Measurements from ENCODE around the gene MECR.

DNA sequence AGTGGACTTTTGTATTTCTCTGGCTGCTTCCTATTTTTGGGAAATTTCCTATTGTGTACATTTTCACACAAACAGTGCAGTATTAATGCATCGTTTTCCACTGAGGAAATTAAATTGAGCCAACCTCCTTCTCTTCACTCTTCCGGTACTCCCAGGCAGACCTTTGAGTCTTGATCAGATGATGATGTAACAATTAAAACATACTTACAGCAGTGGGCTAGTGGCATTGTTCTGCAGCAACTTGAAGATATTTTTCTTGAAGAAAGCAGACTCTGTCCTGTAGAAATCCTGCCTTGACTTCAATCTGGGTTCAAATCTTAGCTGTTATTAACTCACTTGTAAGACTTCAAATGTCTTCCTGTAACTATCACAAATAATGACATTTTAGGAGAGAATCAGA, 88.0 kb downstream of the MECR start:
- TF ChIP-seq, protein P1, sequence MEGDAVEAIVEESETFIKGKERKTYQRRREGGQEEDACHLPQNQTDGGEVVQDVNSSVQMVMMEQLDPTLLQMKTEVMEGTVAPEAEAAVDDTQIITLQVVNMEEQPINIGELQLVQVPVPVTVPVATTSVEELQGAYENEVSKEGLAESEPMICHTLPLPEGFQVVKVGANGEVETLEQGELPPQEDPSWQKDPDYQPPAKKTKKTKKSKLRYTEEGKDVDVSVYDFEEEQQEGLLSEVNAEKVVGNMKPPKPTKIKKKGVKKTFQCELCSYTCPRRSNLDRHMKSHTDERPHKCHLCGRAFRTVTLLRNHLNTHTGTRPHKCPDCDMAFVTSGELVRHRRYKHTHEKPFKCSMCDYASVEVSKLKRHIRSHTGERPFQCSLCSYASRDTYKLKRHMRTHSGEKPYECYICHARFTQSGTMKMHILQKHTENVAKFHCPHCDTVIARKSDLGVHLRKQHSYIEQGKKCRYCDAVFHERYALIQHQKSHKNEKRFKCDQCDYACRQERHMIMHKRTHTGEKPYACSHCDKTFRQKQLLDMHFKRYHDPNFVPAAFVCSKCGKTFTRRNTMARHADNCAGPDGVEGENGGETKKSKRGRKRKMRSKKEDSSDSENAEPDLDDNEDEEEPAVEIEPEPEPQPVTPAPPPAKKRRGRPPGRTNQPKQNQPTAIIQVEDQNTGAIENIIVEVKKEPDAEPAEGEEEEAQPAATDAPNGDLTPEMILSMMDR (IDR thresholded peaks at IDR 0.05): no peak
- no peak for TF ChIP-seq POLR2A (IDR thresholded peaks at IDR 0.05)

Data from uterus (tissue), 2 donors.